Heart right ventricle (tissue), 16 donors: ENCODE measurements around the gene USP47. TPM values are rescaled to one million over a fixed set of nuclear protein-coding genes. Genes with fewer than 3 reads are reported as not detected.

ENCODE experiments used
- ATAC-seq, 8 donors: fragments of 200-7000 bp; cut with Tn5 transposase; one replicate each; pipeline ENCODE4 v1.9.1; 2020; ENCODE audit warnings: mild to moderate bottlenecking in 8 of 8, moderate library complexity in 8 of 8, moderate number of reproducible peaks in 1 of 8
- DNase-seq, 2 donors: peaks; one replicate each; pipeline ENCODE4 v3.0.0-alpha.2; 2020
- H3K27ac ChIP-seq, 10 donors: fragments of 200-600 bp; sonication (generic) in 2 of 10; one replicate each; pipeline versions ENCODE4 v1.5.0 to v1.8.0; 2020 to 2022; ENCODE audit warnings: mild to moderate bottlenecking in 3 of 10
- H3K27me3 ChIP-seq, 7 donors: fragments of 200-600 bp; one replicate each; pipeline ENCODE4 v1.8.0; 2021 to 2022; ENCODE audit warnings: mild to moderate bottlenecking in 2 of 7
- H3K36me3 ChIP-seq, 9 donors: fragments of 200-600 bp; sonication (generic) in 1 of 9; one replicate each; pipeline versions ENCODE4 v1.5.0 to v1.8.0; 2020 to 2022; ENCODE audit warnings: mild to moderate bottlenecking in 2 of 9
- H3K4me1 ChIP-seq, 9 donors: fragments of 200-600 bp; sonication (generic) in 1 of 9; one replicate each; pipeline versions ENCODE4 v1.5.0 to v1.8.0; 2020 to 2022; ENCODE audit warnings: mild to moderate bottlenecking in 4 of 9
- H3K4me3 ChIP-seq, 10 donors: fragments of 200-600 bp; sonication (generic) in 2 of 10; one replicate each; pipeline versions ENCODE4 v1.5.0 to v1.8.0; 2020 to 2022; ENCODE audit warnings: mild to moderate bottlenecking in 7 of 10, moderate library complexity in 2 of 10
- H3K9me3 ChIP-seq, 11 donors: fragments of 200-600 bp in 10 of 11; sonication (generic) in 2 of 11; one replicate each; pipeline versions ENCODE4 v1.5.0 to v1.8.0; 2013 to 2022; ENCODE audit warnings: mild to moderate bottlenecking in 2 of 11, control low read depth in 1 of 11, moderate library complexity in 1 of 11
- WGBS, 2 donors: extraction: QIAGEN DNeasy Blood & Tissue Kit; methylation state at CpG; one replicate each; pipeline ENCODE4 v1.1.7; 2013; ENCODE audit warnings: inconsistent platforms in 1 of 2; 5-methylcytosine and 5-hydroxymethylcytosine counted together
- intact Hi-C, 10 donors: fragments of 100-400 bp; cut with DNase I; formaldehyde crosslinking; loops; one replicate each; pipeline versions ENCODE4 v1.11.1 to v1.14.2; 2022
- polyA plus RNA-seq, 2 donors: library from polyadenylated mRNA; stranded (reverse); fragments of 200-250 nt; gene quantifications; one replicate each; pipeline ENCODE4 v1.2.3, GENCODE V29; 2013
- total RNA-seq, 10 donors: library from RNA; stranded (reverse); fragmentation: NEBNext Ultra II Directional in 3 of 10; extraction: Animal tissue kit (Norgen Biotek cat#: 25700) in 3 of 10; gene quantifications; one replicate each; pipeline versions ENCODE4 v1.2.1 to v1.2.4, GENCODE V29; 2021 to 2023
- TF ChIP-seq, protein P1 (sequence below), 9 donors: fragments of 200-600 bp; sonication (generic) in 2 of 9; IDR thresholded peaks; one replicate each; pipeline versions ENCODE4 v1.5.0 to v1.8.0; 2021 to 2022; ENCODE audit warnings: antibody characterized with exemption in 9 of 9, mild to moderate bottlenecking in 5 of 9, moderate library complexity in 1 of 9
- donor health status: Arrhythmogenic right ventricular cardiomyopathy.
- donor health status: ischemic (EF 13 %, LVEDD 7.1; RV severe dilation, severe dysfunction).
- donor health status: healthy with polysubstance abuse.
- donor health status: DM: no; HTN: yes; CAD: no.
- donor health status: DM: no; HTN: no; CAD: no.
- donor health status: ischemic (EF 25% LVEDD 6.9; RV normal size, moderate dysfunction).
- donor health status: ischemic (EF 25% LVEDD 5.7; RV mildly dilated, moderate dysfunction).
- donor health status: healthy.
- donor health status: DM: yes; HTN: yes; CAD: no.
- donor health status: Ischemic cardiomyopathy.
- donor health status: ischemic (EF 35%, LVEDD 5.7; RV mildly dilated, moderate dysfunction).
- donor health status: nonischemic (EF 11% LVEDD 7.7; RV severe dilation, severe dysfunction).
- donor health status: DM: yes; HTN: yes; CAD: no.
- donor health status: PGD.
- donor health status: ischemic (EF 29% LVEDD 5.4; RV normal size, mild dysfunction).
- donor health status: nonischemic (EF 23%, LVEDD 6.1; RV moderate dilation, normal function).

The USP47 gene
- total and polyA plus RNA-seq, 12 donors: 30.5 to 56.4 (median 52.5) TPM

DNA sequence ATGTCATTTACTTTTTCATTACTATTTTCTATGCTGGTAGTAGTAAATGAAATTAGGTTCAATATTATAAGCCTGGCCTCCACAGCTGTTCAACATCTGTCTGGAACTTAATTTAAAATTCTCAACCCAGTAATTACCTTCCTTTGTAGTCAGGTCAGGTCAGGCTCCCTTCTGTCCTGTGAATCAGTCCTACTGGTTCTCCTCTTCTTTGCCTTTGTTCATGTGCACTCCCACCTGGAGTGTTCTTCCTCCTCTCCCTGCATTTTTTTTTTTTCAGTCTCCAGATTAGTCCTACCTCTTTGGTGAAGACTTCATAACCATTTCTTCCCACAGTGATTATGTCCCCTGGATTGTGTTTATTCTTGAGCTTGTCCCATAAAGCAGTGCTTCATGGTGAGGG is 98.8 kb downstream of the USP47 start:
- Histone ChIP-seq H3K27me3 (no peaks in the 10 kb centered on the region), H3K4me1 (peaks cover 0 to 3% (median 0%) of the 10 kb centered on the region in 9 donors), H3K9me3 (no peaks in the 10 kb centered on the region), H3K27ac (no peak overlapping the region), H3K4me3 (no peak overlapping the region), H3K36me3 (peaks cover 0 to 100% (median 39%) of the 10 kb centered on the region in 9 donors)
- TF ChIP-seq, protein P1, sequence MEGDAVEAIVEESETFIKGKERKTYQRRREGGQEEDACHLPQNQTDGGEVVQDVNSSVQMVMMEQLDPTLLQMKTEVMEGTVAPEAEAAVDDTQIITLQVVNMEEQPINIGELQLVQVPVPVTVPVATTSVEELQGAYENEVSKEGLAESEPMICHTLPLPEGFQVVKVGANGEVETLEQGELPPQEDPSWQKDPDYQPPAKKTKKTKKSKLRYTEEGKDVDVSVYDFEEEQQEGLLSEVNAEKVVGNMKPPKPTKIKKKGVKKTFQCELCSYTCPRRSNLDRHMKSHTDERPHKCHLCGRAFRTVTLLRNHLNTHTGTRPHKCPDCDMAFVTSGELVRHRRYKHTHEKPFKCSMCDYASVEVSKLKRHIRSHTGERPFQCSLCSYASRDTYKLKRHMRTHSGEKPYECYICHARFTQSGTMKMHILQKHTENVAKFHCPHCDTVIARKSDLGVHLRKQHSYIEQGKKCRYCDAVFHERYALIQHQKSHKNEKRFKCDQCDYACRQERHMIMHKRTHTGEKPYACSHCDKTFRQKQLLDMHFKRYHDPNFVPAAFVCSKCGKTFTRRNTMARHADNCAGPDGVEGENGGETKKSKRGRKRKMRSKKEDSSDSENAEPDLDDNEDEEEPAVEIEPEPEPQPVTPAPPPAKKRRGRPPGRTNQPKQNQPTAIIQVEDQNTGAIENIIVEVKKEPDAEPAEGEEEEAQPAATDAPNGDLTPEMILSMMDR (IDR thresholded peaks at IDR 0.05): no peak
- ATAC-seq: no peak
- no peak for DNase-seq
- intact Hi-C loops: no loop called here

DNA sequence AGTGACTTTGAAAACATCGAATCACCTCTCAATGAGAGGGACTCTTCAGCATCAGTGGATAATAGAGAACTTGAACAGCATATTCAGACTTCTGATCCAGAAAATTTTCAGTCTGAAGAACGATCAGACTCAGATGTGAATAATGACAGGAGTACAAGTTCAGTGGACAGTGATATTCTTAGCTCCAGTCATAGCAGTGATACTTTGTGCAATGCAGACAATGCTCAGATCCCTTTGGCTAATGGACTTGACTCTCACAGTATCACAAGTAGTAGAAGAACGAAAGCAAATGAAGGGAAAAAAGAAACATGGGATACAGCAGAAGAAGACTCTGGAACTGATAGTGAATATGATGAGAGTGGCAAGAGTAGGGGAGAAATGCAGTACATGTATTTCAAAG is 100.9 kb downstream of the USP47 start:
- ATAC-seq (peak in 2 of 8 donors; percentile 40 to 47), DNase-seq (no peak)
- H3K9me3 ChIP-seq: no peaks in the 10 kb centered on the region
- intact Hi-C loops: no loop called here
- WGBS, 2 donors: 66 to 71% methylated on average over 3 of the region's 3 CpGs
- no peaks in the 10 kb centered on the region for H3K27me3 ChIP-seq
- H3K4me3 ChIP-seq: no peak overlapping the region
- peaks cover 0 to 18% (median 8%) of the 10 kb centered on the region in 9 donors for H3K4me1 ChIP-seq
- TF ChIP-seq, protein P1 (IDR thresholded peaks at IDR 0.05): no peak
- H3K36me3 ChIP-seq: peaks cover 0 to 98% (median 28%) of the 10 kb centered on the region in 9 donors
- peak overlapping the region in 2 of 10 donors; percentile 19 to 34 for H3K27ac ChIP-seq

DNA sequence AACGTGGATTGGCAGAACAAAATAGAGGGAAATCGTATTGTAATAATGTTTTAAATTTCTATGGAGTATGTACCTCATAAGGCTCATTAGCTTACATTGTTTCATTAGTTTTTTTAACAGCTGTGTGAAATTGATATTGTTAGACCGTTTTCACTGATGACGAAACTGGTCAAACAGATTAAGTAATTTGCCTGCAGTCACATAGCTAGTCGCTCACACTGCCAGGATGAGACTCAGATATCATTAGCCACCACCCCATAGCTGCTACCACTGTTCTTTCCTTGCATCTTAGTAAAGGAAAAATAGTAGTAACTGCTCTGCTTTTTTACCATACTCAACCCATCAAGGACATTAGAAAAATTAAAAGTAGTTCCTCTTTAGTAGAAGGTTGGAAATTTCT is 102.7 kb downstream of the USP47 start:
- H3K27me3 ChIP-seq: no peaks in the 10 kb centered on the region
- intact Hi-C loops: no loop called here
- TF ChIP-seq, protein P1 (IDR thresholded peaks at IDR 0.05): no peak
- peaks cover 0 to 32% (median 12%) of the 10 kb centered on the region in 9 donors for H3K4me1 ChIP-seq
- WGBS, 2 donors: 92 to 93% methylated on average over 5 of the region's 5 CpGs
- H3K36me3 ChIP-seq: peaks cover 0 to 97% (median 20%) of the 10 kb centered on the region in 9 donors
- no peak for ATAC-seq
- H3K4me3 ChIP-seq: no peak overlapping the region
- DNase-seq: no peak
- no peak overlapping the region for H3K27ac ChIP-seq
- H3K9me3 ChIP-seq: no peaks in the 10 kb centered on the region

DNA sequence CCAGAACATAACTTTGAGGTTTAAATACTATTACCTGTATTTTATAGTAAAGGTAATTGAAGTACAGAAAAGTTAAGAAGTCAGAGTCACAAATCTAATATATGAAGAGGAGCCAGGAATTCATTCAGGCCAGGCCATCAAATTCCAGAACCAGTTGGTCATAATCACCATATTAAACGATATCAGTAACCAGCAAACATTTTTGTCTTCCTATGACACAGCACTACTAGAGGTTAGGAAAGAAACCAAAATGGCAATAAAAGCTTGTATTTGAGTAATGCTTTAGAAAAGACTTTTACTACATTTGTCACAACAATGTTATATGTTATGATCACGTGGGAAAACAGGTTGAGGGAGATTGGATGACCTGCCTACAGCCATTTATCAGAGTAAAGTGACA is 104.4 kb downstream of the USP47 start:
- TF ChIP-seq, protein P1 (IDR thresholded peaks at IDR 0.05): no peak
- Histone ChIP-seq H3K4me1 (peaks cover 0 to 38% (median 12%) of the 10 kb centered on the region in 9 donors), H3K27ac (peak overlapping the region in 6 of 10 donors; percentile 8 to 64 (median 56)), H3K9me3 (no peaks in the 10 kb centered on the region), H3K4me3 (no peak overlapping the region), H3K27me3 (no peaks in the 10 kb centered on the region), H3K36me3 (peaks cover 0 to 97% (median 23%) of the 10 kb centered on the region in 9 donors)
- ATAC-seq (peak in 3 of 8 donors; percentile 28 to 62 (median 42)), DNase-seq (no peak)
- intact Hi-C loops: no loop called here
- WGBS, 2 donors: 70% methylated on average over 2 of the region's 2 CpGs
